ENCODE measurements around the gene TALDO1. TPM values are rescaled to one million over a fixed set of nuclear protein-coding genes. Genes with fewer than 3 reads are reported as not detected.
A peak's percentile ranks its signal among the peaks of the same experiment; 100 is the strongest.

Gene TALDO1
- total and polyA plus RNA-seq, 8 donors, result 50.3 to 83.9 (median 74.6) TPM

DNA sequence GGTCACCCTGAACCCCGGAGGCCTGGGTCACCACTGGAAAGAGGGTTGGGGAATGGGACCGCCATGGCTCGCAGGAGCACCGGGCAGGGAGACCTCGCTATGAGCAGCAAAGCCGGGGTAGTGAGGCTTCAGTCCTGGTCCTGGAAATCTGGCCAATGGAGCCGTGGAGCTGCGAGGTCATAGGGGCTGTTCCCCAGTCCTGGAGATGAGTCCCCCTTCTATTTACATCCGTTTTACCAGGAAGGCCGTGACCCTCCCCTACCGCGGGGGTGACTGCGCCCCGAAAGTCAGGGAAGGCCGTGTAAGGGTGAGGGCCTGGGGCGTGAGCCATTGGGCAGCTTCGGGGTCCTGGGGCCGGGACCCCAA, 57.3 kb downstream of the TALDO1 start:
- Histone ChIP-seq H3K4me1 (peaks cover 7 to 16% (median 12%) of the 10 kb centered on the region in 3 donors), H3K36me3 (no peaks in the 10 kb centered on the region), H3K27me3 (no peaks in the 10 kb centered on the region), H3K4me3 (peak overlapping the region; percentile 40 to 62 (median 54)), H3K27ac (peak overlapping the region; percentile 66 to 87 (median 78)), H3K9me3 (no peaks in the 10 kb centered on the region)
- FAIRE-seq (no peak), ATAC-seq (no peak), DNase-seq (peak in 2 of 6 donors; percentile 43 to 76)
- TF ChIP-seq, protein P1, sequence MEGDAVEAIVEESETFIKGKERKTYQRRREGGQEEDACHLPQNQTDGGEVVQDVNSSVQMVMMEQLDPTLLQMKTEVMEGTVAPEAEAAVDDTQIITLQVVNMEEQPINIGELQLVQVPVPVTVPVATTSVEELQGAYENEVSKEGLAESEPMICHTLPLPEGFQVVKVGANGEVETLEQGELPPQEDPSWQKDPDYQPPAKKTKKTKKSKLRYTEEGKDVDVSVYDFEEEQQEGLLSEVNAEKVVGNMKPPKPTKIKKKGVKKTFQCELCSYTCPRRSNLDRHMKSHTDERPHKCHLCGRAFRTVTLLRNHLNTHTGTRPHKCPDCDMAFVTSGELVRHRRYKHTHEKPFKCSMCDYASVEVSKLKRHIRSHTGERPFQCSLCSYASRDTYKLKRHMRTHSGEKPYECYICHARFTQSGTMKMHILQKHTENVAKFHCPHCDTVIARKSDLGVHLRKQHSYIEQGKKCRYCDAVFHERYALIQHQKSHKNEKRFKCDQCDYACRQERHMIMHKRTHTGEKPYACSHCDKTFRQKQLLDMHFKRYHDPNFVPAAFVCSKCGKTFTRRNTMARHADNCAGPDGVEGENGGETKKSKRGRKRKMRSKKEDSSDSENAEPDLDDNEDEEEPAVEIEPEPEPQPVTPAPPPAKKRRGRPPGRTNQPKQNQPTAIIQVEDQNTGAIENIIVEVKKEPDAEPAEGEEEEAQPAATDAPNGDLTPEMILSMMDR (IDR thresholded peaks at IDR 0.05), result no peak
- 9 to 11% methylated on average over 18 of the region's 18 CpGs for WGBS, 2 donors
- intact Hi-C loops (cut with DNase I), result no loop called here

DNA sequence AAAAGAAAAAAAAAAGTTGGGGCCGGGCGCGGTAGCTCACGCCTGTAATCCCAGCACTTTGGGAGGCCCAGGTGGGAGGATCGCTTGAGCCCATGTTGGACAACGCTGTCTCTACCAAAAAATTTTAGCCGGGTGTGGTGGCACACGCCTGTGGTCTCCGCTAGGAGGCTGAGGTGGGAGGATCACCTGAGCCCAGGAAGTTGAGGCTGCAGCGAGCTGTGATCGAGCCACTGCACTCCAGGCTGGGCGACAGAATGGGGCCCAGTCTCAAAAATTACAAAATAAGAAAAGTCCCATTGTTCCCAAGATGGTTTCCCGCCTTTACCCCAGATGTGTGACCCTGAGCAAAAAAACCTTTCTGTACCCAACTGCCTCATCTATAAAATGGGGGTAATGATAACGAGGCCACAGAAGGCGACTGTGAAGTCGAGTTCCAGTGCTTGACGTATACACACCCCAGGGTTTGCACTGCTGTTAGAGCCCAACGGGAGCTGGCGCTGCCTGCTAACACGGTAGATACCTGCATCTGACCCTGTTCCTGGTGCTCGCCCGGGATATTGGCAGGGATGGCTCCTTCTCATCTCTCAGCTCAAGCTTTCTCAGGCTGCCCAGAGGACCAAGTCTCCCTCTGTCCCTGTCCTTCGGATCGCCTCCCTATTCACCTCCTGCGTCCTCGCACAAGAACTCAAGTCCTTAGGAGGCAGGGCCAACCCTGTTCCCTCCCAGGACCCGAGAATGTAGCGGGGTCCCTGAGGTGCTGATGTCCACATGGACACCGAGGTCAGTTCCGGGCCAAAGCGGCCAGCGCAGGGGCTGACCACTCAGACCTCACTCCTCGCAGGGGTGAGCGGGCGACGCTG, 61.4 kb downstream of the TALDO1 start:
- WGBS, 2 donors, result 30 to 33% methylated on average over 36 of the region's 36 CpGs
- peak overlapping the region; percentile 90 to 100 (median 94) for H3K4me3 ChIP-seq
- H3K4me1 ChIP-seq, result peaks cover 7 to 28% (median 18%) of the 10 kb centered on the region in 3 donors
- H3K27me3 ChIP-seq, result no peaks in the 10 kb centered on the region
- H3K9me3 ChIP-seq, result no peaks in the 10 kb centered on the region
- DNase-seq (no peak), FAIRE-seq (no peak), ATAC-seq (peak in 1 of 4 donors; percentile 0)
- peaks cover 0 to 16% (median 13%) of the 10 kb centered on the region in 3 donors for H3K36me3 ChIP-seq
- peak overlapping the region; percentile 69 to 97 (median 94) for H3K27ac ChIP-seq
- TF ChIP-seq, protein P1 (IDR thresholded peaks at IDR 0.05), result no peak
- intact Hi-C loops (cut with DNase I), result no loop called here

DNA sequence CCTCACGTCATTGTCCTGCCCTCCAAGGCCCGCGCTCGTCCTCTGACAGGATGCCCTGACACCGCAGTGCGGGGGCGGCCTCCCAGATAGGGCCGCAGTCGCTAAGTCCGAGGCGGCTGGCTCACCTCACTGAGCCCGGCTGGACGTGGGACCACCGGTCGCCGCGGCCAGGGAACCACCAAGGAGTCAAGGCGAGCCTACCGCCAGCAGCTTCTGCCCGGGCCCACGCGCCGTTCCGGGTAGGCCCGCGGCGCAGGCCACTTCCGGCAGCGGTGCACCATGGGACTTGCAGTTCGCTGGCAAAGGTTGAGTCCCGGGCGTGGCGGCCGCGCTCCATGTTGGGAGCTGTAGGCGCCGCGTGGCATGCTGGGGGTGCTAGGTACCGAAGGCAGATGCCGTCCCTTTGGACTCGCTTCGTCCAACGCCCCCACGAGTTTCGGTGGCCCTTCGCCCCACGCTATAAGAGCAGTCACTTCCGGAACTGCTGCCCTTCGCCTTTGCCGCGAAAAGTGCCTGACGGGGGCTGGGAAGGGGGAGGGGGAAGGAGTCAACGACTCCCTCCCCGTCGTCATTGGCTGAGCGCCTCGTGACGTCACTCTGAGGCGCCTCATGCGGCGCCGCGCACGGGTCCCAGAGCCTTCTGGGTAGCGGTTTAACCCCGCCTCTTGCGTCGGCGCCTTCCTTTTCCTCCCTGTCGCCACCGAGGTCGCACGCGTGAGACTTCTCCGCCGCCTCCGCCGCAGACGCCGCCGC, 62.2 kb downstream of the TALDO1 start, which contains the start of gene RPLP2:
RPLP2 (plus strand) TSS at position 681 of the 753 bp plus-strand sequence. CDS start 268 bp downstream, outside the sequence.
- Histone ChIP-seq H3K27me3 (no peaks in the 10 kb centered on the region), H3K4me3 (peak within 1 kb of the TSS; percentile 90 to 100 (median 94)), H3K9me3 (no peaks in the 10 kb centered on the region), H3K4me1 (peaks cover 4 to 24% (median 14%) of the 10 kb centered on the region in 3 donors), H3K36me3 (peaks cover 0 to 18% (median 13%) of the 10 kb centered on the region in 3 donors), H3K27ac (peak within 1 kb of the TSS; percentile 69 to 97 (median 94))
- intact Hi-C loops (cut with DNase I), result no loop called here
- FAIRE-seq (no peak), ATAC-seq (peak; percentile 89 to 94 (median 89)), DNase-seq (peak; percentile 97 to 99 (median 98))
- 0% methylated on average over 70 to 81 of the region's 81 CpGs for WGBS, 2 donors
- TF ChIP-seq, protein P1 (IDR thresholded peaks at IDR 0.05), result no peak

DNA sequence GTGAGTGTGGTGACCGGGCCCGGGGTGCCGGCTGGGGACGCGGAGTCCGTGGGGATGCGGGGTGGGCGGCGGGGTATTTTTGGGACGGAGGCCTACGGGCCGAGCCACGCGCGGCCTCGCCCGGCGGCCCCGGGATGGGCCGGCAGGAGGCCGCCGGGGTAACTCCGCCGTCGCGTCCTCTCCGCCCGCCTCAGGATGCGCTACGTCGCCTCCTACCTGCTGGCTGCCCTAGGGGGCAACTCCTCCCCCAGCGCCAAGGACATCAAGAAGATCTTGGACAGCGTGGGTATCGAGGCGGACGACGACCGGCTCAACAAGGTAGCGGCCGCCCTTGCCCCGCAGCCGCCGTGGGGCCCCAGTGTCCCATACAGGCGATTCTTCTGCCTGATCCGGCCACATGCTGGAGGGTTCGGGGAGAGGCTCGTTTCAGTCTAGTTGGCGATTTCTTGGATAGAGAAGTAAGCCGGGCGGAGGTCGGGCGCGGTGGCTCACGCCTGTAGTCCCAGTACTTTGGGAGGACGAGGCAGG, 62.8 kb downstream of the TALDO1 start:
- Histone ChIP-seq H3K27ac (peak overlapping the region; percentile 69 to 97 (median 94)), H3K36me3 (peaks cover 0 to 18% (median 13%) of the 10 kb centered on the region in 3 donors), H3K27me3 (no peaks in the 10 kb centered on the region), H3K4me1 (peaks cover 4 to 20% (median 11%) of the 10 kb centered on the region in 3 donors), H3K4me3 (peak overlapping the region; percentile 90 to 100 (median 94)), H3K9me3 (no peaks in the 10 kb centered on the region)
- TF ChIP-seq, protein P1 (IDR thresholded peaks at IDR 0.05), result no peak
- FAIRE-seq (no peak), ATAC-seq (peak in 3 of 4 donors; percentile 0 to 13 (median 1)), DNase-seq (peak in 1 of 6 donors; percentile 77)
- intact Hi-C loops (cut with DNase I), result no loop called here
- WGBS, 2 donors, result 0 to 1% methylated on average over 29 to 55 of the region's 55 CpGs

Data from pancreas (tissue), 10 donors.